GM12878 (cell line): ENCODE measurements around the gene TMEM182. TPM values are rescaled to one million over a fixed set of nuclear protein-coding genes. Genes with fewer than 3 reads are reported as not detected.

Experiments used
- ATAC-seq: fragments of 200-7000 bp; cut with Tn5 transposase; 3 replicates; pipeline ENCODE4 v1.9.1; 2020; ENCODE audit warnings: mild to moderate bottlenecking, moderate library complexity
- BruUV-seq: library from RNA; stranded (reverse); fragments of 400-500 nt; replicated peaks from 2 replicates; lab custom pipeline; 2021; lab: Mats Ljungman, UMichigan
- CTCF ChIA-PET: fragments of 300-600 bp; sonication (Branson Sonifier 250); formaldehyde crosslinking; extraction: SDS; loops from one replicate; lab custom pipeline; 2021; ENCODE audit warnings: inconsistent platforms; lab: Yijun Ruan, JAX
- POLR2A ChIA-PET: fragments of 350-600 bp; formaldehyde crosslinking; extraction: SDS; loops from one replicate; lab custom pipeline; 2021; ENCODE audit warnings: inconsistent platforms; lab: Charles Lee
- RAD21 ChIA-PET: fragments of 300-600 bp; sonication (Branson Sonifier 250); formaldehyde crosslinking; loops from one replicate; lab custom pipeline; 2023; ENCODE audit warnings: antibody characterized with exemption; ENCODE audit not compliant: unreplicated experiment; lab: Charles Lee
- SMC1A ChIA-PET: fragments of 300-600 bp; sonication (Branson Sonifier 250); formaldehyde crosslinking; loops from one replicate; lab custom pipeline; 2023; ENCODE audit not compliant: unreplicated experiment, uncharacterized antibody; lab: Charles Lee
- DNase-seq: peaks from one replicate; pipeline ENCODE4 v3.0.0-alpha.2; 2011; ENCODE audit warnings: low read depth, low spot score
- FAIRE-seq: peaks from 3 replicates; lab custom pipeline; 2011; peaks lifted over from hg19 to GRCh38; lab: Jason Lieb, UNC
- H2AFZ ChIP-seq: 2 replicates; pipeline ENCODE4 v1.6.0; 2011; ENCODE audit warnings: low read depth, low read length, control low read depth; ENCODE audit not compliant: control insufficient read depth
- H3K27ac ChIP-seq: 2 replicates; pipeline ENCODE4 v1.5.1; 2011; ENCODE audit warnings: control low read depth; ENCODE audit not compliant: control insufficient read depth, insufficient read depth
- H3K27me3 ChIP-seq, 2 experiments: replicated peaks in 1 of 2; 2 replicates each; pipeline versions ENCODE4 v1.6.0 to v1.6.1; 2011; ENCODE audit warnings: low read length in 1 of 2; ENCODE audit not compliant: control insufficient read depth in 2 of 2, insufficient read depth in 2 of 2
- H3K36me3 ChIP-seq, 2 experiments: 2 replicates each; pipeline ENCODE4 v1.5.1; 2011; ENCODE audit warnings: low read length in 1 of 2; ENCODE audit not compliant: control insufficient read depth in 2 of 2, insufficient read depth in 2 of 2
- H3K4me1 ChIP-seq: 2 replicates; pipeline ENCODE4 v1.6.1; 2011; ENCODE audit warnings: mild to moderate bottlenecking, low read length, moderate library complexity, mixed read lengths; ENCODE audit not compliant: control insufficient read depth, insufficient read depth
- H3K4me2 ChIP-seq: 2 replicates; pipeline ENCODE4 v1.6.0; 2011; ENCODE audit warnings: control low read depth; ENCODE audit not compliant: control insufficient read depth, insufficient read depth
- H3K4me3 ChIP-seq: fragments of 200-600 bp; sonication (generic); 2 replicates; pipeline ENCODE4 v1.5.1; 2016
- H3K79me2 ChIP-seq: 2 replicates; pipeline ENCODE4 v1.6.0; 2011; ENCODE audit warnings: low read length; ENCODE audit not compliant: control insufficient read depth, insufficient read depth
- H3K9ac ChIP-seq: 2 replicates; pipeline ENCODE4 v1.8.0; 2011; ENCODE audit warnings: low read length, control low read depth, mixed read lengths; ENCODE audit not compliant: control insufficient read depth, insufficient read depth
- H3K9me3 ChIP-seq: replicated peaks from 3 replicates; pipeline ENCODE4 v1.5.1; 2011; ENCODE audit warnings: mild to moderate bottlenecking, low read length; ENCODE audit not compliant: control insufficient read depth, insufficient read depth
- H4K20me1 ChIP-seq: 2 replicates; pipeline ENCODE4 v1.6.0; 2011; ENCODE audit not compliant: control insufficient read depth, insufficient read depth
- BRCA1 ChIP-seq: IDR thresholded peaks from 2 replicates; pipeline ENCODE4 v1.6.1; 2011; ENCODE audit warnings: low read depth, low read length, improper control_type of control experiment
- CBFB ChIP-seq: IDR thresholded peaks from 2 replicates; pipeline ENCODE4 v1.6.1; 2016; ENCODE audit warnings: antibody characterized with exemption, low read depth
- EED ChIP-seq: sonication (generic); IDR thresholded peaks from 2 replicates; pipeline ENCODE4 v1.6.1; 2016; ENCODE audit warnings: antibody characterized with exemption, low read depth
- ESRRA ChIP-seq: IDR thresholded peaks from 2 replicates; pipeline ENCODE4 v1.6.1; 2012; ENCODE audit warnings: mild to moderate bottlenecking, low read length, improper control_type of control experiment
- HCFC1 ChIP-seq: fragments of 150-350 bp; IDR thresholded peaks from 2 replicates; pipeline ENCODE4 v1.6.1; 2014; ENCODE audit warnings: low read length
- MXI1 ChIP-seq: fragments of 150-350 bp; IDR thresholded peaks from 2 replicates; pipeline ENCODE4 v1.6.1; 2011; ENCODE audit warnings: low read depth, mild to moderate bottlenecking, inconsistent platforms, low read length, improper control_type of control experiment
- NR2F1 ChIP-seq: fragments of 450-650 bp; conservative IDR thresholded peaks from 2 replicates; pipeline ENCODE4 v1.6.1; 2017; ENCODE audit warnings: mild to moderate bottlenecking
- PML ChIP-seq: IDR thresholded peaks from 2 replicates; pipeline ENCODE4 v1.6.1; 2012; ENCODE audit warnings: low read length, inconsistent platforms
- POLR2AphosphoS5 ChIP-seq: IDR thresholded peaks from 2 replicates; pipeline ENCODE4 v1.6.1; 2011; ENCODE audit warnings: mild to moderate bottlenecking, low read length, inconsistent platforms
- RELA ChIP-seq: fragments of 450-650 bp; IDR thresholded peaks from 2 replicates; pipeline ENCODE4 v1.8.0; 2014; ENCODE audit warnings: borderline replicate concordance; ENCODE audit not compliant: partially characterized antibody
- SMAD5 ChIP-seq: IDR thresholded peaks from 2 replicates; pipeline ENCODE4 v1.6.1; 2016; ENCODE audit warnings: antibody characterized with exemption, low read depth
- SP1 ChIP-seq: IDR thresholded peaks from one replicate; pipeline ENCODE4 v1.6.1; 2011; ENCODE audit warnings: low read depth, low read length
- TAF1 ChIP-seq: IDR thresholded peaks from 2 replicates; pipeline ENCODE4 v1.6.1; 2011; ENCODE audit warnings: mild to moderate bottlenecking, low read depth, low read length, borderline replicate concordance
- TCF12 ChIP-seq: IDR thresholded peaks from 2 replicates; pipeline ENCODE4 v1.6.1; 2011; ENCODE audit warnings: low read depth, mild to moderate bottlenecking, low read length
- ZNF217 ChIP-seq: fragments of 450-650 bp; IDR thresholded peaks from 2 replicates; pipeline ENCODE4 v1.6.1; 2017; ENCODE audit warnings: antibody characterized with exemption, mild to moderate bottlenecking
- WGBS: methylation state at CpG from one replicate; pipeline ENCODE4 v1.1.6; 2016; ENCODE audit warnings: low lambda C conversion rate; ENCODE audit not compliant: insufficient replicate concordance, insufficient coverage; ENCODE audit errors: missing lambda C conversion rate; 5-methylcytosine and 5-hydroxymethylcytosine counted together
- in situ Hi-C: fragments of 300-500 bp; cut with MboI; formaldehyde crosslinking; loops from 9 replicates; pipeline ENCODE4 v1.14.3; 2018; ENCODE audit warnings: mixed read lengths
- intact Hi-C: fragments of 100-400 bp; cut with micrococcal nuclease; formaldehyde crosslinking; loops from one replicate; pipeline ENCODE4 v1.14.2; 2022; ENCODE audit not compliant: unreplicated experiment
- polyA plus RNA-seq, 11 experiments: library from polyadenylated mRNA; depleted of rRNA in 4 of 11; unstranded in 6 of 11; stranded (reverse) in 5 of 11; fragments of >200 nt; fragmentation: Nextera tagmentation in 4 of 11; fragmentation: Illumina TruSeq in 1 of 11; extraction: Ambion mirVana in 4 of 11; extraction: Trizol in 1 of 11; gene quantifications; 1 replicate in 1 of 11; 2 replicates in 10 of 11; pipeline versions ENCODE4 v1.2.1 to v1.2.3, GENCODE V29; 2011 to 2016; ENCODE audit warnings: inconsistent platforms in 2 of 11, missing spikeins in 2 of 11, low read depth in 1 of 11
- total RNA-seq, 4 experiments: library from RNA; depleted of rRNA in 3 of 4; stranded (reverse); fragments of >200 nt in 3 of 4; fragmentation: Illumina TruSeq in 1 of 4; extraction: Trizol in 1 of 4; gene quantifications; 2 replicates each; pipeline versions ENCODE4 v1.2.1 to v1.2.3, GENCODE V29; 2013 to 2021

TMEM182 gene
- total and polyA plus RNA-seq, 10 of the 15 experiments (the other 5 are each of a cell fraction or from before 2014, with no cell fraction given), result 1.8 to 5.4 (median 3.1) TPM

DNA sequence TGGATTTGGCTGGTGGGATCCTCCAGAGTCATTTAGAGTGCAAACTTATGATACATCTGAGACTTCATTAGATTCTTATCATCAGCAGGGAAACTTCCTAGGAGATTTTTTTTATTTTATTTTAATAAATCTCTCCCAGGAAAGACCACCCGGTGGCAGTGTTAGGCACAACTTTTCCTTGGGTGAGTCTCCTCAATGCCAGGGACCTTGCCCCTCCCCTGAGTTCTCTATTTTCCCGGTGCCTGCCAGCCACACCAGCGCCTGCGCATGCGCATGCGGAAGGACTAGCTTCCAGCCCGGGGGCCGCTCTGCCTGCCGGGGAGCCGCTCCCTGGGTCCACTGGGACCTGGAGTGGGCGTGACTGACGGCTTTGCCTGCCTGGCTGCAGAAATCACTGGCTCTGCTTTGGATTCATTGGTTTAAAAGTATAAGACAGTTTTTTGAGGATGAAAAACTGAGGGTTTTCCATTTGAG lies 86.6 kb downstream of the TMEM182 start:
- 25% methylated on average over 12 of the region's 12 CpGs for WGBS
- ChIA-PET POLR2A (no interaction called here), CTCF (no interaction called here), RAD21 (no interaction called here), SMC1A (no interaction called here)
- H3K79me2 ChIP-seq, result no peaks in the 10 kb centered on the region
- no peaks in the 10 kb centered on the region for H3K36me3 ChIP-seq
- H4K20me1 ChIP-seq, result no peaks in the 10 kb centered on the region
- no peak for FAIRE-seq
- H3K4me1 ChIP-seq, result no peaks in the 10 kb centered on the region
- H3K9ac ChIP-seq, result no peak overlapping the region
- peaks cover 0 to 1% of the 10 kb centered on the region in 2 experiments; a peak in 2 of 4 replicates for H3K27me3 ChIP-seq
- in situ Hi-C loops (no loop called here), intact Hi-C loops (no loop called here)
- no peak overlapping the region for H3K4me3 ChIP-seq
- H3K4me2 ChIP-seq, result no peak overlapping the region
- H3K27ac ChIP-seq, result no peak overlapping the region
- no peak for TF ChIP-seq TCF12
- TF ChIP-seq HCFC1, result no peak
- TF ChIP-seq NR2F1, result no peak
- TF ChIP-seq RELA, result no peak
- no peak for TF ChIP-seq CBFB
- no peak for TF ChIP-seq TAF1
- TF ChIP-seq ZNF217, result no peak
- TF ChIP-seq ESRRA, result no peak
- no peak for TF ChIP-seq POLR2AphosphoS5
- no peak for TF ChIP-seq PML
- TF ChIP-seq BRCA1, result no peak
- no peak for TF ChIP-seq SMAD5
- no peak for TF ChIP-seq MXI1
- no peak for TF ChIP-seq SP1
- no peak for TF ChIP-seq EED
- no peak overlapping the region for H2AFZ ChIP-seq
- no TSS peak for BruUV-seq
- no peak for ATAC-seq
- no peak for DNase-seq
- H3K9me3 ChIP-seq, result no peaks in the 10 kb centered on the region
